ENCODE measurements around the gene CASP9. TPM values are rescaled to one million over a fixed set of nuclear protein-coding genes. Genes with fewer than 3 reads are reported as not detected.
"Not testable (repeated sequence)": the region's sequence is repeated elsewhere in the genome, so short reads cannot be mapped to it uniquely, and the experiment has no call there.

The CASP9 gene
- total RNA-seq, 1 experiment from 2014 or later: 8.0 TPM

GRCh38 chr1:15485636-15486035 lies 38.4 kb downstream of the CASP9 start:
- no TSS peak for BruUV-seq (replicated peaks)
- Histone ChIP-seq H3K27me3 (ENCODE audit: low read length) (no peaks in the 10 kb centered on the region), H3K27ac (ENCODE audit: low read length) (no peak overlapping the region), H3K4me2 (ENCODE audit: low read length) (no peak overlapping the region), H2AFZ (ENCODE audit: low read length) (no peak overlapping the region), H3F3A (ENCODE audit: low read length, unreplicated experiment) (no peaks in the 10 kb centered on the region), H3K9me2 (replicated peaks; ENCODE audit: low read length) (no peaks in the 10 kb centered on the region), H3K36me3 (ENCODE audit: low read depth, low read length) (no peaks in the 10 kb centered on the region), H3K9me3 (ENCODE audit: low read length) (no peaks in the 10 kb centered on the region), H3K79me2 (ENCODE audit: low read length) (no peaks in the 10 kb centered on the region), H3K9ac (ENCODE audit: low read length) (no peak overlapping the region), H3K4me3 (ENCODE audit: low read length) (no peak overlapping the region), H3K4me1 (ENCODE audit: insufficient read depth, low read length) (no peaks in the 10 kb centered on the region), H4K20me1 (ENCODE audit: low read length) (no peaks in the 10 kb centered on the region)
- TF ChIP-seq CTCF (conservative IDR thresholded peaks at IDR 0.05; ENCODE audit: low read depth, low read length): no peak
- TF ChIP-seq EZH2phosphoT487 (IDR thresholded peaks at IDR 0.05; ENCODE audit: borderline replicate concordance, low read length): no peak
- TF ChIP-seq EZH2 (IDR thresholded peaks at IDR 0.05; ENCODE audit: low read length, unreplicated experiment): no peak
- no peak for DNase-seq
- CTCF ChIA-PET: no interaction called here
- POLR2A ChIA-PET (ENCODE audit: unreplicated experiment): interaction anchor here (0.6 kb wide), 1 partner anchor 29 kb away, joined by 4 read pairs; no protein-coding TSS in a partner anchor
- ATAC-seq: no peak
- intact Hi-C loops (cut with micrococcal nuclease): no loop called here

DNA sequence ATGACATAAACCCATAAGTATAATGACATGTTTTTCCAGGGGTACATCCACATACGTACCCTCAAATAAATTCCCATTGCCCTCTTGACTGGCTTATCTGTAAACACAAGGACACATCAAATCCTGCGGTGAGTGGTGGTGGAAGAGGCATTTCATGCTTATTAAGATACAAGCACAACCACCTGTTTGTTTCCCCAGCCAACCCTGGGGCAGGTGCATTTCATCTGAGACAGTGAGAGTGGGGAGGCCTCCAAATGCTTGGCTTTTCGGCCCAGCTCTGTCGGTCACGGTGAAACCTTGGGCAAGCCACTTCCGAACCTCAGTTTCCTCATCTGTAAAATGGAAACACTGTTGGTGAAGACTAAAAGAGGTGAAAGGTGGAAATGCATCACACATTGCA lies 39.6 kb downstream of the CASP9 start:
- not testable (repeated sequence) for BruUV-seq (replicated peaks); DNase-seq

DNA sequence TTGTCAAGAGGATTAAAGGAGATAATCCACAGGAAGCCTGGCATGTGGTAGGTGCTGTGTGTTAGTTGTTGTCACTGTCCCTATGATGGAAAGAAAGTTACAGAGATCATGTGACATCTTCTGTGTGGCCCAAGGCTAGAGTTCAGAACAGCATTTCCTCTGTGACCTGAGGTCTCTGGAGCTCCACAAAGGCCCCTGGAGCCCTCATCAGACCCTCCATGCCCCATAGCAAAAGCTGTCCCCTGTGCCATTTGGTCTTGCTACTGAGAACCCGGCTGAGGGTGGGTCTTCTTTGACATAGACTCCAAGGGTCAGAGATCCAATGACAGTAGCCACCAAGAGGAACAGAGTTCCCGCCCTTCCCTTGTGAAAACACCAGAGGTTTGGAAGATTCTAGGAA lies 40.0 kb downstream of the CASP9 start:
- H3K9me2 ChIP-seq (replicated peaks; ENCODE audit: low read length): no peaks in the 10 kb centered on the region

More for the DNA sequence above, 39.6 kb downstream of the CASP9 start:
- H3K9me3 ChIP-seq (ENCODE audit: low read length); H3K27ac ChIP-seq (ENCODE audit: low read length); ATAC-seq; POLR2A ChIA-PET (ENCODE audit: unreplicated experiment); CTCF ChIA-PET; H3K4me1 ChIP-seq (ENCODE audit: insufficient read depth, low read length); H2AFZ ChIP-seq (ENCODE audit: low read length); H3K9ac ChIP-seq (ENCODE audit: low read length); H3K4me3 ChIP-seq (ENCODE audit: low read length); H3K79me2 ChIP-seq (ENCODE audit: low read length); H3K4me2 ChIP-seq (ENCODE audit: low read length); H3K27me3 ChIP-seq (ENCODE audit: low read length); H4K20me1 ChIP-seq (ENCODE audit: low read length); H3K9me2 ChIP-seq (replicated peaks; ENCODE audit: low read length); H3K36me3 ChIP-seq (ENCODE audit: low read depth, low read length); intact Hi-C loops (cut with micrococcal nuclease); H3F3A ChIP-seq (ENCODE audit: low read length, unreplicated experiment): not testable (repeated sequence)

GRCh38 chr1:15482983-15483543 lies 41.0 kb downstream of the CASP9 start:
- H3K4me1 ChIP-seq (ENCODE audit: insufficient read depth, low read length); CTCF ChIA-PET; H3K27me3 ChIP-seq (ENCODE audit: low read length); BruUV-seq (replicated peaks); H3K36me3 ChIP-seq (ENCODE audit: low read depth, low read length); ATAC-seq; POLR2A ChIA-PET (ENCODE audit: unreplicated experiment); intact Hi-C loops (cut with micrococcal nuclease); H3F3A ChIP-seq (ENCODE audit: low read length, unreplicated experiment); H3K9ac ChIP-seq (ENCODE audit: low read length); H3K9me2 ChIP-seq (replicated peaks; ENCODE audit: low read length); H3K27ac ChIP-seq (ENCODE audit: low read length); H3K79me2 ChIP-seq (ENCODE audit: low read length); H3K4me2 ChIP-seq (ENCODE audit: low read length); H3K9me3 ChIP-seq (ENCODE audit: low read length); H4K20me1 ChIP-seq (ENCODE audit: low read length); H2AFZ ChIP-seq (ENCODE audit: low read length); DNase-seq; H3K4me3 ChIP-seq (ENCODE audit: low read length): not testable (repeated sequence)

More for the DNA sequence above, 40.0 kb downstream of the CASP9 start:
- TF ChIP-seq CTCF (conservative IDR thresholded peaks at IDR 0.05; ENCODE audit: low read depth, low read length) (no peak), EZH2phosphoT487 (IDR thresholded peaks at IDR 0.05; ENCODE audit: borderline replicate concordance, low read length) (no peak), EZH2 (IDR thresholded peaks at IDR 0.05; ENCODE audit: low read length, unreplicated experiment) (no peak)
- DNase-seq (no peak), ATAC-seq (no peak)
- no peak overlapping the region for H3K9ac ChIP-seq (ENCODE audit: low read length)
- no peaks in the 10 kb centered on the region for H3K79me2 ChIP-seq (ENCODE audit: low read length)
- H3K4me3 ChIP-seq (ENCODE audit: low read length): no peak overlapping the region
- intact Hi-C loops (cut with micrococcal nuclease): no loop called here
- CTCF ChIA-PET: no interaction called here
- no TSS peak for BruUV-seq (replicated peaks)
- no peaks in the 10 kb centered on the region for H3K4me1 ChIP-seq (ENCODE audit: insufficient read depth, low read length)
- POLR2A ChIA-PET (ENCODE audit: unreplicated experiment): no interaction called here
- H2AFZ ChIP-seq (ENCODE audit: low read length): no peak overlapping the region
- no peak overlapping the region for H3K27ac ChIP-seq (ENCODE audit: low read length)
- H3K36me3 ChIP-seq (ENCODE audit: low read depth, low read length): no peaks in the 10 kb centered on the region
- no peaks in the 10 kb centered on the region for H4K20me1 ChIP-seq (ENCODE audit: low read length)
- no peak overlapping the region for H3K4me2 ChIP-seq (ENCODE audit: low read length)
- H3K27me3 ChIP-seq (ENCODE audit: low read length): no peaks in the 10 kb centered on the region
- no peaks in the 10 kb centered on the region for H3F3A ChIP-seq (ENCODE audit: low read length, unreplicated experiment)
- no peaks in the 10 kb centered on the region for H3K9me3 ChIP-seq (ENCODE audit: low read length)

GRCh38 chr1:15482455-15482854 lies 41.6 kb downstream of the CASP9 start:
- ATAC-seq; H3K4me1 ChIP-seq (ENCODE audit: insufficient read depth, low read length); H3K9me3 ChIP-seq (ENCODE audit: low read length); CTCF ChIA-PET; H4K20me1 ChIP-seq (ENCODE audit: low read length); H3K79me2 ChIP-seq (ENCODE audit: low read length); H2AFZ ChIP-seq (ENCODE audit: low read length); H3K9ac ChIP-seq (ENCODE audit: low read length); H3K4me2 ChIP-seq (ENCODE audit: low read length); H3K4me3 ChIP-seq (ENCODE audit: low read length); H3F3A ChIP-seq (ENCODE audit: low read length, unreplicated experiment); intact Hi-C loops (cut with micrococcal nuclease); H3K27ac ChIP-seq (ENCODE audit: low read length); H3K9me2 ChIP-seq (replicated peaks; ENCODE audit: low read length); BruUV-seq (replicated peaks); H3K36me3 ChIP-seq (ENCODE audit: low read depth, low read length); H3K27me3 ChIP-seq (ENCODE audit: low read length); POLR2A ChIA-PET (ENCODE audit: unreplicated experiment); DNase-seq: not testable (repeated sequence)
